T-helper 2 cell treated with Interferon-gamma antibody and Interleukin-4, amounts not matched to agents 100 ng/mL and 5 ng/mL, for 36 hours (primary cell): ENCODE data around the gene CIT. TPM values are rescaled to one million over a fixed set of nuclear protein-coding genes. Genes with fewer than 3 reads are reported as not detected.
"Not testable (repeated sequence)": the region's sequence is repeated elsewhere in the genome, so short reads cannot be mapped to it uniquely, and the experiment has no call there.

Source experiments
- intact Hi-C: fragments of 100-400 bp; cut with micrococcal nuclease; formaldehyde crosslinking; loops from one replicate; pipeline ENCODE4 v1.15.1; 2023
- total RNA-seq: library from RNA; stranded (reverse); gene quantifications from 2 replicates; pipeline ENCODE4 v1.2.3, GENCODE V29; 2022

CIT gene, protein sequence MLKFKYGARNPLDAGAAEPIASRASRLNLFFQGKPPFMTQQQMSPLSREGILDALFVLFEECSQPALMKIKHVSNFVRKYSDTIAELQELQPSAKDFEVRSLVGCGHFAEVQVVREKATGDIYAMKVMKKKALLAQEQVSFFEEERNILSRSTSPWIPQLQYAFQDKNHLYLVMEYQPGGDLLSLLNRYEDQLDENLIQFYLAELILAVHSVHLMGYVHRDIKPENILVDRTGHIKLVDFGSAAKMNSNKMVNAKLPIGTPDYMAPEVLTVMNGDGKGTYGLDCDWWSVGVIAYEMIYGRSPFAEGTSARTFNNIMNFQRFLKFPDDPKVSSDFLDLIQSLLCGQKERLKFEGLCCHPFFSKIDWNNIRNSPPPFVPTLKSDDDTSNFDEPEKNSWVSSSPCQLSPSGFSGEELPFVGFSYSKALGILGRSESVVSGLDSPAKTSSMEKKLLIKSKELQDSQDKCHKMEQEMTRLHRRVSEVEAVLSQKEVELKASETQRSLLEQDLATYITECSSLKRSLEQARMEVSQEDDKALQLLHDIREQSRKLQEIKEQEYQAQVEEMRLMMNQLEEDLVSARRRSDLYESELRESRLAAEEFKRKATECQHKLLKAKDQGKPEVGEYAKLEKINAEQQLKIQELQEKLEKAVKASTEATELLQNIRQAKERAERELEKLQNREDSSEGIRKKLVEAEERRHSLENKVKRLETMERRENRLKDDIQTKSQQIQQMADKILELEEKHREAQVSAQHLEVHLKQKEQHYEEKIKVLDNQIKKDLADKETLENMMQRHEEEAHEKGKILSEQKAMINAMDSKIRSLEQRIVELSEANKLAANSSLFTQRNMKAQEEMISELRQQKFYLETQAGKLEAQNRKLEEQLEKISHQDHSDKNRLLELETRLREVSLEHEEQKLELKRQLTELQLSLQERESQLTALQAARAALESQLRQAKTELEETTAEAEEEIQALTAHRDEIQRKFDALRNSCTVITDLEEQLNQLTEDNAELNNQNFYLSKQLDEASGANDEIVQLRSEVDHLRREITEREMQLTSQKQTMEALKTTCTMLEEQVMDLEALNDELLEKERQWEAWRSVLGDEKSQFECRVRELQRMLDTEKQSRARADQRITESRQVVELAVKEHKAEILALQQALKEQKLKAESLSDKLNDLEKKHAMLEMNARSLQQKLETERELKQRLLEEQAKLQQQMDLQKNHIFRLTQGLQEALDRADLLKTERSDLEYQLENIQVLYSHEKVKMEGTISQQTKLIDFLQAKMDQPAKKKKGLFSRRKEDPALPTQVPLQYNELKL (N-terminal part only)
- 85.6 and 86.3 TPM in 2 replicates for total RNA-seq

DNA sequence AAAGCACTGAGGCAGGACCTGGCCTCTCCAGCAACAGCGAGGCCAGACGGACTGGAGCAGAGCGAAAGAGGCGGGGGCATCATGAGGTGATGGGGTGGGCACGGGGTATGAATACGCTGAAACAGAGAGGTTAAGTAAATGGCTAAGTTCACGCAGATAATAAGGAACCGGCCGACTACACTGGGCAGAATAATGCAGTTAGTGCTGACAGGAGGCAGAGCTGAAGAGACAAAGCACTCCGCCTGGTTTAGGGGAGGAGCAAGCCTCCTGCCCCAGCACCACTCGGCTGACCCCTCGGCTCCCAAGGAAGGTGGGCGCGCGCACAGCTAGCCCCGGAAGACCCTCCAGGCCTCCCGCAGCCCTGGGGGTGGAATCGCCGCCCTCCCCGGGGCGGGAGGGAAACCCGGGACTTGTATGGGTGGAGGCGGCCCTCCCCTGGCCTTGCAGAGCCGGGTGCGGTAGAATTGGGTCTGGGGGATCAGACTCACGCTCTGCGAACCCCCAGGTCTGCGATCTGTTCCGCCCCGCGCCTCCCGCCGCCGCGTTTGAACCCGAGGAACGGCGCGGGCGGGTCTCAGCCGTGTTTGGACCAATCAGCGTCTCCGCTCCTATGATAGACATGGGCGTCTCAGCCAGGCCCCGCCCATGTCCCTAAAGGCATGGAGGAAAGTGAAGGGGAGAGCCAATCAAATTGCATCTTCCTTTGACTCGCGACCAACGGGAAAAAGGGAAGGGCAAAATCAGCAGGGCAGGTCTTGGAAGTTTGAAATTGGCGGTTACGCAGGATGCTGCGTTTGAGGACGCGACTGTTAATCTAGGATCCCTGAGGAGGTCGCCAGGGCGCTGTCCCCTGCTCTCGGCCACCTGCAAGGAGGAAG is at the start of gene CIT:
CIT (minus strand) TSS at position 560 of the 878 bp plus-strand sequence. CDS start 1,152 bp downstream, outside the sequence.
- intact Hi-C loops = loop anchor here (1.0 to 10.0 kb wide), 5 partner anchors 25 to 1525 kb away; partner anchors contain the start of genes PRKAB1 and RNF34

- intact Hi-C loops = no loop called here
These were observed 48.1 kb upstream of the CIT start for GRCh38 chr12:119925269-119925668.

DNA sequence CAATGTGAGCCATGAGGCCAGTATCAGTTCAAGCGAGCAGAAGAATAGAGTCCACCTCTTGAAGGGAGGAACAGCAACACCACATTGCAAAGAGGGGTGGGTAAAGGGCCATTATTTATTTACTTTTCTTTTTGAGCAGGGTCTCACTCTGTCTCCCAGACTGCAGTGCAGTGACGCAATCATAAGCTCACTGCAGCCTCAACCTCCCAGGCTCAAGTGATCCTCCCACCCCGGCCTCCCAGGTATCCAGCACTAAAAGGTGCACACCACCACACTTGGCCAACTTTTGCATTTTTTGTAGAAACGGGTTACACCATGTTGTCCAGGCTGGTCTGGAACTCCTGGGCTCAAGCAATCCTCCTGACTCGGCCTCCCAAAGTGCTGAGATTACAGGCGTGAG is 42.9 kb upstream of the CIT start:
- intact Hi-C loops = no loop called here

- intact Hi-C loops = no loop called here
These were observed 38.9 kb upstream of the CIT start for GRCh38 chr12:119915894-119916510.

DNA sequence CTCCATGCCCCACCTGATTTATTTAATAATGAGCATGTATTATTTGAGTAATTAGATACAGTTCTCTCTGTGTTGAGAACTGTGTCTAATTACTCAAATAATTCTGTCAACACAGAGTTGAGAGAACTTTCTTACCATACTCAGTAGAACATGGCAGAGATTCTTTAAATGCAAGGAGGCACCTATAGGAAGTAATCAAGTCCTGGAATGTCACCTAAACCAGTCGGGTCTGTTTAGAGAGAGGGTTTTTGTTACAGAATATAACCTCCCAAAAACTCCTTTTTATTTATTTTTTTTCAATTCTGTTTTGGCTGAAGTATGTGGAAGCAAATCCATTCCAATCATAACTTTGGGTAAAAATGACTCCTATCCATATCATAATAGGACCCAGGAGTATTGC is 37.5 kb upstream of the CIT start:
- intact Hi-C loops = no loop called here

DNA sequence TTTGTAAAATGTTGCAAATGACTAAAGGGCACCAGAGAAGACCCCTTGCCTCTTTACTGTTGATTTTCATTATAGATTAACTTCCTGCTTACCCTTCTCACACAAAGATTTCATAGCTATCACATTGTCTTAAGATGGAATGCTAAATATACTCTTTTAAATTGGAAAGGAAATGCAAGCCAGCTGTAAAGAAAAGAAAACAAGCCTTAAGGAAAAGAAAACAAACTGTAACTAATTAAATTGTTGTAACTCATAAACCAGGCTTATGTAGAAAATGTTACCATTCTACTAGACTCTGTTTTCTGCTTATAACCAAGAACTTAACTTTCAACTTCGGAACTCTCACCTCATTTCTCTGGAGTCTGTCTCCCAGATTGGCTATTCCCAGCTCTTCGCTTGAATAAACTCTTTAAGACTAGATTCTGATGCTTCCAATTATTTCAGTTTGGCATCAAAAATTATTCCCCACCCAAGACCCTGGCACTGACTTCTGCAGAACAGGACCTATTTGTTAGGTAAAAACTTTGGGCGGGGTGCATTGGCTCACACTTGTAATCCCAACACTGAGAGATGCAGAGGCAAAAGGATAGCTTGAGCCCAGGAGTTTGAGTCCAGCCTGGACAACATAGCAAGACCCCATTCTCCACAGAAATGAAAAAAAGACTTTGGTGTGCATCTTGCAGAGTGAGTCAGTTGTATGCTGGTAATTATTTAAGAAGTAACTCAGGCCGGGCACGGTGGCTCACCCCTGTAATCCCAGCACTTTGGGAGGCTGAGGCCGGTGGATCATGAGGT is 36.6 kb upstream of the CIT start:
- intact Hi-C loops = no loop called here

DNA sequence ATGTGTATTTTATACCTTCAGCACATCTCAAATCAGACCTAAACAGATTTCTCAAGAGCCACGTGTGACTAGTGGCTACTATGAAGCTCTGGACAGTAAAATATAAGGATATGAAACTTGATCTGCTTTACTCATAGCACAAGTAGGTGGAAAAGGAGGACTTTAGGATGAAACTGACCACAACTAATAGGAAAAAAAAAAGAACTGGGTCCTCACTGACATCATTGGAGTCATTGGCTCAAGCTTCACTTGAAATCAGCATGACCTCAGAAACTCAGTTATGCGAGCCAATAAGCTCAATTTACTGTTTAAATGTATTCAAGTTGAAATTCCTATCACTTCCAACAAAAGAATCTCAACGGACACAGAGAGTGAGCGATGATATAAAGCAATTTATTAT is 34.1 kb upstream of the CIT start:
- intact Hi-C loops = no loop called here

DNA sequence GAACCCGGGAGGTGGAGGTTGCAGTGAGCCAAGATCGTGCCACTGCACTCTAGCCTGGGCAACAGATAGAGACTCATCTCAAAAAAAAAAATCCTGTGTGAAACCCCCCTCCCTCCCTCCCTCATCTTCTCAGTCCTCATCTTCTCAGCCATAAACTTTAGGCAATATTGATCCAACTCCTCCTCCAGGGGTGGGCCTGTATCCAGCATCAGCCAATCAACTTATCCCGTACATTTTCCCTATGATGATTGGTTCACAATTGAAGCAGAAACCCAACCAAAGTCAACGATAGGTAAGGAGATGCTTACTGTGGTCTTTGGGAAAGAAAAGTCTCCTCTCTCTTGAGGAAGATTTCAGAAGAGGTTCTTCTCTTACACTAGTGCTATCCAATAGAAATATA is 33.5 kb upstream of the CIT start:
- intact Hi-C loops = no loop called here

DNA sequence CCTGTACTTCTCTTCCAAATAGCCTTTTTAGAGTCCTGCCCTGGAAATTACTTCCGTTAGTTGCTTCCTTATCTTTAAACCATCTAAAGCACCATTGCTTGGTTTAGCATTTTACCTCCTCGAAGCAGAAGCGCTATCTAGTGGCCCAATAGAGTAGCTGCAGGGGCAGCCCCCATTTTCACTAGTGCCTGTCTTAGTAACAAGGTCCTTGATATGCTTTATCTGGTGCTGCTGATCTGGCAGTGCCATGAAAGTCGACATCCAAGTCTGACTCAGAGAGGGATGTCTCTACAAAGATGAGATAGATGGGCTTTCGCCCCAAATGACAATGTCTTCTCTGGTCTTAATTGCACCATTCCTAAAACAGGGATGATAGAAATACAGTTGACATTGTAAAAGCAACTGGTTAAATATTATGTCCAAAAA is 25.0 kb upstream of the CIT start:
- intact Hi-C loops = loop anchor here (1.0 to 10.0 kb wide), 3 partner anchors 25 to 237 kb away; partner anchors contain the start of genes CIT and PRKAB1

- intact Hi-C loops = loop anchor here (1.0 to 10.0 kb wide), 3 partner anchors 24 to 237 kb away; partner anchors contain the start of genes CIT and PRKAB1
These were observed 24.6 kb upstream of the CIT start for GRCh38 chr12:119901670-119902069.

- intact Hi-C loops = no loop called here
These were observed 17.8 kb upstream of the CIT start for GRCh38 chr12:119894916-119895315.

DNA sequence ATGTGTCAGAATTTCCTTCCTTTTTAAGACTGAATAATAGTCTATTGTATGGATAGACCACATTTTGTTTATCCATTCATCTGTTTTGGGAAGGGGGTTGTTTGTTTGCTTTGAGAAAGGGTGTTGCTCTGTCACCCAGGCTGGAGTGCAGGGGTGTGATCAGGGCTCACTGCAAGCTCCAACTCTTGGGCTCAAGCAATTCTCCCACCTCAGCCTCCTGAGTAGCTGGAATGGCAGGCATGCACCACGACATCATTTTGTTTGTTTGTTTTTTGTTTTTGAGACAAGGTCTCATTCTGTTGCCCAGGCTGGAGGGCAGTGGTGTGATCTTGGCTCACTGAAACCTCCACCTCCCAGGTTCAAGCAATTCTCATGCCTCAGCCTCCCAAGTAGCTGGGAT is 15.5 kb upstream of the CIT start:
- intact Hi-C loops = not testable (repeated sequence)

DNA sequence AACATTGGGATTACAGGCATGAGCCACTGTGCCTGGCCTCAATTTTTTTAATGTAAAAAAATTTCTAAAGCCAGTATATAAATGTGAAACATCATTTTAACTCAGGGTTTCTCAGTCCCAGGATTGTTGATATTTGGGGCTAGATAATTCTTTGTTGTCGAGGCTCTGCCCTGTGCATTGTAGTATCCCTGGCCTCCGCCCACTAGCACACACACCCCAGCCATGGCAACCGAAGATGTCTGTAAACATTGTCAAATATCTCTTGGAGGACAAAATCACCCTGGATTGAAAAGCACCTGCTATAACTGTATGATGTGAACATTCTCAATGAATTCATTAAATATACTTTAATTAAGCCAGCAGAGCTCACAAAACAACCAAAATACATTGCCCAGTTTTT is 8.4 kb upstream of the CIT start:
- intact Hi-C loops = no loop called here

DNA sequence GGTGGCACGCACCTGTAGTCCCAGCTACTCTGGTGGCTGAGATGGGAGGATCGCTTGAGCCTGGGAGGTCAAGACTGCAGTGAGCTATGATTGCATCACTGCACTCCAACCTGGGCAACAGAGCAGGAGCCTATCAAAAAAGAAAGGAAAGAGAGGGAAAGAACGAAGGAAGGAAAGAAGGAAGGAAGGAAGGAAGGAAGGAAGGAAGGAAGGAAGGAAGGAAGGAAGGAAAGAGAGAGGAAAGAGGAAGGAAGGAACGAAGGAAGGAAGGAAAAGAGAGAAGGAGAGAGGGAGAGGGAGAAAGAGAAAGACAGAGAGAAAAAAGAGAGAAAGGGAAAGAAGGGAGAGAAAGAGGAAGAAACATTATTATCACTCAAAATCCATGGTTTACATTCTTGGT is 6.7 kb upstream of the CIT start:
- intact Hi-C loops = not testable (repeated sequence)

DNA sequence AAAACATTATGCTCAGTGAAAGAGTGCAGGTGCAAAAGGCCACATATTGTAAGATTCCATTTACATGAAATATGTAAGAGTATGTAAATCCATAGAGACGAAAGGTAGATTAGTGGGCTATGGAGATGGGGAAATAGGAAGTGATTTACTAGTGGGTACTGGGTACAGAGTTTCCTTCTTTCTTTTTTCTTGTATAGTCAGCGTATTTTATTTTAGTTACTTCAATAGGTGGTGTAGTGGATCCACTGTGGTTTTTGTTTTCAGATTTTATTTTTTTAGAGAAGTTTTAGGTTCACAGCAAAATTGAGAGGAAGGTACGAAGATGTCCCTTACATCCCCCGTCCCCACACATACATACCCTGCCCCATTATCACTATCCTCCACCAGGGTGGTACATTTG is 6.1 kb upstream of the CIT start:
- intact Hi-C loops = no loop called here

GRCh38 chr12:119877639-119877948 is 474 bp upstream of the CIT start:
- intact Hi-C loops = loop anchor here (1.0 to 10.0 kb wide), 5 partner anchors 25 to 1525 kb away; partner anchors contain the start of genes PRKAB1 and RNF34

DNA sequence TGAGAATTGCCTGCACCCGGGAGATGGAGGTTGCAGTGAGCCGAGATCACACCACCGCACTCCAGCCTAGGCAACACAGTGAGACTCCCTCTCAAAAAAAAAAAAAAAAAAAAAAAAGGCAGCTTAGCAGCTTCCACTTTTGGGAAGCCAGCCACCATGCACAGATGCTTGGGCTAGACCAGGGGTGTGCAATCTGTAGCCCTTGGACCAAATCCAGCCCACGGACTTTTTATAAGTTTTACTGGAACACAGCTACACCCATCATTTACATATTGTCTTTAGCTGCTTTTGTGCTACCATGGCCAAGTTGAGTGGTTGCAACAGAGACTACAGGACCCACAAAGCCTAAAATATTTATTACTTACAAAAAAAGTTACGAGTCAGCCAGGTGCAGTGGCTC is 6.7 kb downstream of the CIT start:
- intact Hi-C loops = loop anchor here (10.0 kb wide), 1 partner anchor 206 kb away; the partner anchor contains the start of gene PRKAB1

- intact Hi-C loops = loop anchor here (10.0 kb wide), 1 partner anchor 205 kb away; the partner anchor contains the start of gene PRKAB1
These were observed 7.4 kb downstream of the CIT start for GRCh38 chr12:119869720-119870119.

- intact Hi-C loops = no loop called here
These were observed 8.1 kb downstream of the CIT start for GRCh38 chr12:119868992-119869391.
